Psoas muscle (tissue), 8 donors: ENCODE data around the gene PALB2. TPM values are rescaled to one million over a fixed set of nuclear protein-coding genes. Genes with fewer than 3 reads are reported as not detected.
"Not testable (repeated sequence)": the region's sequence is repeated elsewhere in the genome, so short reads cannot be mapped to it uniquely, and the experiment has no call there.

ENCODE experiments used
- ATAC-seq, 4 donors: fragments of 200-7000 bp; cut with Tn5 transposase; one replicate each; pipeline ENCODE4 v1.9.1; 2020; ENCODE audit warnings: moderate library complexity in 3 of 4, mild to moderate bottlenecking in 2 of 4
- DNase-seq, 2 donors: peaks; one replicate each; pipeline ENCODE4 v3.0.0-alpha.2; 2020
- H3K27ac ChIP-seq: fragments of 200-600 bp; one replicate; pipeline ENCODE4 v1.8.0; 2022
- H3K27me3 ChIP-seq, 3 donors: fragments of 200-600 bp in 1 of 3; one replicate each; pipeline versions ENCODE4 v1.6.1 to v1.8.0; 2013 to 2022; ENCODE audit warnings: low read length in 2 of 3, mild to moderate bottlenecking in 2 of 3, moderate library complexity in 1 of 3; ENCODE audit not compliant: insufficient read depth in 3 of 3
- H3K36me3 ChIP-seq, 2 donors: fragments of 200-600 bp in 1 of 2; one replicate each; pipeline versions ENCODE4 v1.6.1 to v1.8.0; 2013 to 2022; ENCODE audit warnings: low read depth in 1 of 2, mild to moderate bottlenecking in 1 of 2, moderate library complexity in 1 of 2; ENCODE audit not compliant: insufficient read depth in 1 of 2
- H3K4me1 ChIP-seq: fragments of 200-600 bp; one replicate; pipeline ENCODE4 v1.8.0; 2022
- H3K4me3 ChIP-seq: fragments of 200-600 bp; one replicate; pipeline ENCODE4 v1.8.0; 2022; ENCODE audit warnings: mild to moderate bottlenecking
- H3K9me3 ChIP-seq: fragments of 200-600 bp; one replicate; pipeline ENCODE4 v1.8.0; 2022
- CTCF ChIP-seq: fragments of 200-600 bp; IDR thresholded peaks from one replicate; pipeline ENCODE4 v1.8.0; 2022; ENCODE audit warnings: antibody characterized with exemption
- WGBS, 3 donors: extraction: QIAGEN DNeasy Blood & Tissue Kit; methylation state at CpG; one replicate each; pipeline versions ENCODE4 v1.1.6 to v1.1.7; 2013; 5-methylcytosine and 5-hydroxymethylcytosine counted together
- intact Hi-C, 2 donors: fragments of 100-400 bp; cut with DNase I; formaldehyde crosslinking; loops; one replicate each; pipeline versions ENCODE4 v1.11.0 to v1.14.2; 2022
- polyA plus RNA-seq, 3 donors: library from polyadenylated mRNA; stranded (reverse); fragments of 200-250 nt; gene quantifications; one replicate each; pipeline ENCODE4 v1.2.3, GENCODE V29; 2013
- total RNA-seq, 4 donors: library from RNA; stranded (reverse); fragmentation: NEBNext Ultra II Directional in 2 of 4; extraction: Animal tissue kit (Norgen Biotek cat#: 25700) in 2 of 4; gene quantifications; one replicate each; pipeline versions ENCODE4 v1.2.1 to v1.2.4, GENCODE V29; 2021 to 2023
- donor health status: healthy with polysubstance abuse.
- donor health status: DM: no; HTN: no; CAD: no; lungs with moderate emphysema.
- donor health status: Bipolar disorder and iron deficiency.
- donor health status: healthy.
- donor health status: DM: yes; HTN: yes; CAD: no.
- donor health status: DM: no; HTN: no; CAD: no.
- donor health status: DM: no; HTN: no; CAD: no.
- donor health status: DM: yes; HTN: yes; CAD: no.

PALB2 gene
- total and polyA plus RNA-seq, 7 donors = 4.3 to 10.6 (median 6.2) TPM

DNA sequence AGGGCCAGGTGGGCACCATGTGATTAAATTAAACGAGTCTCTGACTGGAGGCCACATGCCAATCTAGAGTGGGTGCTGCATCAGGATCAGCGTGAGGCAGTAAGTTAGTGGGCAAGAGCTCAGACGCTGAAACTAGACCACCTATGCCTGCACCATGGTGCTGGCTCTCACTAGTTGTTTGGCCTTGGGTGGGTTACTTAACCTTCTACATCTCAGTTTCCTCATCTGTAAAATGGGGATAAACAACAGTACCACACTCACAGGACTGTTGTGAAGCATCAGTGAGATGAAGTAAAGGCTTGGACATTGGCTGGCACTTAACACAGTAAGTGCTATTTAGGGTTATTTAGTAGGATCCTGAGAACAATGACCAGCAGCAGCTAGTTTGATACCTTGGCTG lies 50.9 kb downstream of the PALB2 start:
- DNase-seq (no peak), ATAC-seq (no peak)
- no peak for TF ChIP-seq CTCF
- intact Hi-C loops = no loop called here
- Histone ChIP-seq H3K4me3 (no peak overlapping the region), H3K9me3 (no peaks in the 10 kb centered on the region), H3K36me3 (peaks cover 16 to 97% of the 10 kb centered on the region in 2 donors), H3K27ac (no peak overlapping the region), H3K4me1 (peaks cover 22% of the 10 kb centered on the region), H3K27me3 (no peaks in the 10 kb centered on the region)
- WGBS, 3 donors = 91 to 94% (median 91%) methylated on average over 3 of the region's 3 CpGs

- Histone ChIP-seq H3K27me3 (no peaks in the 10 kb centered on the region), H3K27ac (peak overlapping the region; percentile 16), H3K4me1 (peaks cover 10% of the 10 kb centered on the region), H3K9me3 (no peaks in the 10 kb centered on the region), H3K4me3 (no peak overlapping the region), H3K36me3 (peaks cover 16 to 91% of the 10 kb centered on the region in 2 donors)
- ATAC-seq (peak; percentile 44 to 71 (median 54)), DNase-seq (no peak)
- WGBS, 3 donors = 59 to 68% (median 61%) methylated on average over 5 of the region's 5 CpGs
- intact Hi-C loops = no loop called here
- no peak for TF ChIP-seq CTCF
Observed at GRCh38 chr16:23587726-23588125, 53.4 kb downstream of the PALB2 start.

DNA sequence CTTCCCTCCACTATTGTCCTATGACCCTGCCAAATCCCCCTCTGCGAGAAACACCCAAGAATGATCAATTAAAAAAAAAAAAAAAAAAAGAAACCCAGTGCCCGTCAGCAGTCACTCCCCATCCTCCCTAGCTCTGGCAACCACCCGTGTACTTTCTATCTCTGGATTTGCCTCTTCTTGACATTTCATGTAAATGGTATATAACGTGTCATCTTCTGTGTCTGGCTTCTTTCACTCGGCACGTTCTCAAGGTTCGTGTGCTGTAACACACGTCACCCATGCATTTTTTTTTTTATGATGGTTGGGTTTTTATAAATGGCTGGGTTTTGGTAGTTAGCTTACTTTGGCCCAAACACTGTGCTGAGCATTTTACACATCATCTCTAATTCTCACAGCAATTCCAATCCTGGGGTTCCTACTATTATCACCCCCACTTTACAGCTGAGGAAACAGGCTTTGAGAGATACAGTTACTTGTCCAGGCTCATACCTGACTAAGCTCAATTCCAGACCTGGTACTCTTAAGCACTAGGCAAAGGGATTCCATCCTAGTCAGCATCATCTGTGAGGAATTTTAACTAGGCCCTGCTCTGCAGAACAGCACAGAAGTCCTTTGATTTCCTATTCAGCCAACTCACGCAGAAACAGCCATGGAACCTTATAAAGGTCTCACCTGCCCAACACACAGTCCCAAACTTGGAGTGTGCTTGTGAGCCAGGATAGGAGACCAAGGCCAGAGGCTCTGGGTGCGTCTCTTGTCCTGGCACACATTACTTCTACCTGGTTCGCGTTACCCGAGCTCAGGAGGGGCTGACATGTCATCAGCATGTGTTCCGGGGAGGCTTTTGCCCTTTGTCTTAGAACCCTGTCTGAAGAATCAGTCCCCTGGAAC lies 56.7 kb downstream of the PALB2 start:
- Histone ChIP-seq H3K27me3 (no peaks in the 10 kb centered on the region), H3K4me3 (no peak overlapping the region), H3K4me1 (peaks cover 6% of the 10 kb centered on the region), H3K27ac (no peak overlapping the region), H3K9me3 (no peaks in the 10 kb centered on the region), H3K36me3 (peaks cover 14 to 88% of the 10 kb centered on the region in 2 donors)
- WGBS, 3 donors = 86 to 94% (median 86%) methylated on average over 13 of the region's 14 CpGs
- DNase-seq (no peak), ATAC-seq (no peak)
- TF ChIP-seq CTCF = no peak
- intact Hi-C loops = no loop called here

- peaks cover 15 to 88% of the 10 kb centered on the region in 2 donors for H3K36me3 ChIP-seq
- H3K4me1 ChIP-seq, intact Hi-C loops, H3K4me3 ChIP-seq, ATAC-seq, DNase-seq, H3K9me3 ChIP-seq, H3K27me3 ChIP-seq, H3K27ac ChIP-seq: not testable (repeated sequence)
- WGBS, 3 donors = 91 to 95% (median 93%) methylated on average over 15 to 30 of the region's 30 CpGs
Observed at GRCh38 chr16:23583271-23583670, 57.8 kb downstream of the PALB2 start.

DNA sequence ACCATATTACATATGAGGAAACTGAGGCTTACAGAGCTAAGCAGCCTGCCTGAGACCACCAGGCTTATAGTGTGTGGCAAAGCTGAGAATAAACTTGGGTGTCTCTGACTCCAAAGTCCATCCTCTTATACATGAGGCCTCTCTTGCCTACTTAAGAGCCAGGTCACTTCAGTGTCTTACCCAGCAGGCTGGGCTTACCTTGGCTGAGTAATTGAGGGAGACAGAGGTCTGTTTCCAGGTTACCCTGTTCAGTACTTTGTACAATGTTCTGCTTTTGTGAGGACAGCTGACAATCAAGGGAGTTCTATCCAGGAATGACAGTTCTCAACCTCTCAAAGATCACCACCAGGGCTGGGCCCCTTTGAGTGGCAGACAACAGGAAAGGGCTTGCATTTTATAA lies 59.3 kb downstream of the PALB2 start:
- no peak for TF ChIP-seq CTCF
- Histone ChIP-seq H3K27ac (no peak overlapping the region), H3K9me3 (no peaks in the 10 kb centered on the region), H3K36me3 (peaks cover 12 to 86% of the 10 kb centered on the region in 2 donors), H3K4me3 (no peak overlapping the region), H3K4me1 (no peaks in the 10 kb centered on the region), H3K27me3 (no peaks in the 10 kb centered on the region)
- ATAC-seq (no peak), DNase-seq (no peak)
- intact Hi-C loops = no loop called here
